Measurements from ENCODE around the gene ARHGAP24. TPM values are rescaled to one million over a fixed set of nuclear protein-coding genes. Genes with fewer than 3 reads are reported as not detected.

The ARHGAP24 gene
- total and polyA plus RNA-seq, 3 donors from 2014 or later, result 5.7 to 9.9 (median 9.4) TPM

DNA sequence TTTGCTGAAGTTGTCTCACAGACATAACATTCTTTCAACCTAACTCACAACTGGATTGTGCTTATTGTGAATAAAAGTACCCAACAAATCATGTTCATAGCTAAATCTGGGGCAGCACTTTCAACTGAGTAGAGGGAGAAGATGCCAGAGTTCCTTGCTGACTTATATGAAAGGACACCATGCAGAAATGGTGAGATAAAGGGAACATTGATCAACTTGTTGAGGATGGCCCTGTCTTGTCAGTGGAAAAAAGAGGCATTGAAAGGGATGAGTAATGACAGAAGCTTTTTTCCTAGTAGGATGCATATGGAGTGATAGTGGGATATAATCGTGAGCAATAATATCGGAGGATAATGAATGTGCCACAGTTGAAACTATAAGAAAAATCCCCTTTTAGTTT is 221.7 kb downstream of the ARHGAP24 start:
- WGBS, 2 donors, result 89 to 97% methylated on average over 2 of the region's 2 CpGs
- no peaks in the 10 kb centered on the region for H3K36me3 ChIP-seq (ENCODE audit: low read depth, missing control alignments)
- H3K27ac ChIP-seq, result no peak overlapping the region
- no peaks in the 10 kb centered on the region for H3K27me3 ChIP-seq
- intact Hi-C loops (cut with DNase I; ENCODE audit: low total_unique reads), result no loop called here
- no peak for DNase-seq
- no peaks in the 10 kb centered on the region for H3K9me3 ChIP-seq
- H3K4me1 ChIP-seq, result no peaks in the 10 kb centered on the region
- H3K4me3 ChIP-seq, result no peak overlapping the region
- TF ChIP-seq CTCF (IDR thresholded peaks at IDR 0.05) (no peak), POLR2A (IDR thresholded peaks at IDR 0.05) (no peak)

GRCh38 chr4:85697854-85698253 is 222.9 kb downstream of the ARHGAP24 start:
- TF ChIP-seq POLR2A (IDR thresholded peaks at IDR 0.05) (no peak), CTCF (IDR thresholded peaks at IDR 0.05) (no peak)
- H3K27me3 ChIP-seq, result no peaks in the 10 kb centered on the region
- H3K4me3 ChIP-seq, result no peak overlapping the region
- no peak overlapping the region for H3K27ac ChIP-seq
- intact Hi-C loops (cut with DNase I; ENCODE audit: low total_unique reads), result no loop called here
- no peaks in the 10 kb centered on the region for H3K4me1 ChIP-seq
- H3K9me3 ChIP-seq, result no peaks in the 10 kb centered on the region
- DNase-seq, result no peak
- no peaks in the 10 kb centered on the region for H3K36me3 ChIP-seq (ENCODE audit: low read depth, missing control alignments)

- intact Hi-C loops (cut with DNase I; ENCODE audit: low total_unique reads), result no loop called here
- H3K4me3 ChIP-seq, result no peak overlapping the region
- H3K36me3 ChIP-seq (ENCODE audit: low read depth, missing control alignments), result no peaks in the 10 kb centered on the region
- no peaks in the 10 kb centered on the region for H3K9me3 ChIP-seq
- no peak for DNase-seq
- H3K27ac ChIP-seq, result no peak overlapping the region
- no peaks in the 10 kb centered on the region for H3K4me1 ChIP-seq
- 75 to 83% methylated on average over 3 of the region's 3 CpGs for WGBS, 2 donors
- TF ChIP-seq POLR2A (IDR thresholded peaks at IDR 0.05) (no peak), CTCF (IDR thresholded peaks at IDR 0.05) (no peak)
- H3K27me3 ChIP-seq, result no peaks in the 10 kb centered on the region
Observed at GRCh38 chr4:85700362-85700761, 225.4 kb downstream of the ARHGAP24 start.

- TF ChIP-seq CTCF (IDR thresholded peaks at IDR 0.05) (no peak), POLR2A (IDR thresholded peaks at IDR 0.05) (no peak)
Observed at GRCh38 chr4:85701861-85702321, 226.9 kb downstream of the ARHGAP24 start.

DNA sequence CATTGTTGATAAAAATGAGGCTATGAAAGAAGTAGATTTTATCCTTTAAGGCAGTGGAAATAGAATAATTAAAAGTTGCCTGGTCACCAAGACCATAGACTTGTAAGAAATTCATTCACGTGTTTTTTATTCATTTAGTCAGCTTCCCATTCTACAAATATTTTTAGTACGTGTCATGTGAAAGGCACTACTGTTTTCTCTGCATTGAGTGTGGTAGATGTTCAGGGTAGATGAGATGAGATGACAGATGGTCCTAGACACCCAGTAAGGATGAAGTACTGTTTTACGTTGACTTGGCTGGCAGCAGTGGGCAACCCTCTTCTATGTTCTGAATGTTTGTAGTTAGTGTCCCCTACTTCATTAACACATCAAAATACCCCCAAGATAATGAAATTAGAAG is 228.1 kb downstream of the ARHGAP24 start:
- H3K36me3 ChIP-seq (ENCODE audit: low read depth, missing control alignments), result no peaks in the 10 kb centered on the region
- H3K4me3 ChIP-seq, result no peak overlapping the region
- intact Hi-C loops (cut with DNase I; ENCODE audit: low total_unique reads), result no loop called here
- 83 to 95% methylated on average over 3 of the region's 3 CpGs for WGBS, 2 donors
- no peaks in the 10 kb centered on the region for H3K27me3 ChIP-seq
- no peak for DNase-seq
- no peak overlapping the region for H3K27ac ChIP-seq
- TF ChIP-seq CTCF (IDR thresholded peaks at IDR 0.05) (no peak), POLR2A (IDR thresholded peaks at IDR 0.05) (no peak)
- no peaks in the 10 kb centered on the region for H3K9me3 ChIP-seq
- no peaks in the 10 kb centered on the region for H3K4me1 ChIP-seq

More at GRCh38 chr4:85701861-85702321, 226.9 kb downstream of the ARHGAP24 start:
- no peak overlapping the region for H3K27ac ChIP-seq
- 70 to 85% methylated on average over 1 of the region's 1 CpG for WGBS, 2 donors
- no peaks in the 10 kb centered on the region for H3K4me1 ChIP-seq
- intact Hi-C loops (cut with DNase I; ENCODE audit: low total_unique reads), result no loop called here
- no peak for DNase-seq
- H3K27me3 ChIP-seq, result no peaks in the 10 kb centered on the region
- no peak overlapping the region for H3K4me3 ChIP-seq
- no peaks in the 10 kb centered on the region for H3K36me3 ChIP-seq (ENCODE audit: low read depth, missing control alignments)
- no peaks in the 10 kb centered on the region for H3K9me3 ChIP-seq
